H9 (cell line): ENCODE data around the gene TRAPPC2B. TPM values are rescaled to one million over a fixed set of nuclear protein-coding genes. Genes with fewer than 3 reads are reported as not detected.

ENCODE experiments used
- DNase-seq: peaks from one replicate; pipeline ENCODE4 v3.0.0-alpha.2; 2017
- H2AFZ ChIP-seq: one replicate; pipeline ENCODE4 v1.6.1; 2013; ENCODE audit warnings: mild to moderate bottlenecking, low read length, control low read depth, moderate library complexity
- H2AK5ac ChIP-seq: 2 replicates; pipeline ENCODE4 v1.6.1; 2013; ENCODE audit warnings: low read length, control low read depth, mixed read lengths; ENCODE audit not compliant: insufficient read length
- H2BK120ac ChIP-seq: one replicate; pipeline ENCODE4 v1.6.1; 2013; ENCODE audit warnings: low read depth, mild to moderate bottlenecking, low read length, control low read depth, inconsistent platforms; ENCODE audit not compliant: poor library complexity, severe bottlenecking
- H2BK12ac ChIP-seq: 2 replicates; pipeline ENCODE4 v1.6.1; 2013; ENCODE audit warnings: low read length, control low read depth, mixed read lengths, low read depth; ENCODE audit not compliant: insufficient read length
- H2BK15ac ChIP-seq: 2 replicates; pipeline ENCODE4 v1.6.1; 2013; ENCODE audit warnings: low read depth, low read length, control low read depth
- H2BK20ac ChIP-seq: one replicate; pipeline ENCODE4 v1.6.1; 2013; ENCODE audit warnings: low read depth, mild to moderate bottlenecking, low read length, control low read depth, inconsistent platforms; ENCODE audit not compliant: poor library complexity, severe bottlenecking
- H2BK5ac ChIP-seq: 2 replicates; pipeline ENCODE4 v1.6.1; 2013; ENCODE audit warnings: low read length, control low read depth, mixed read lengths; ENCODE audit not compliant: insufficient read length
- H3K14ac ChIP-seq: 2 replicates; pipeline ENCODE4 v1.6.1; 2013; ENCODE audit warnings: low read length, control low read depth; ENCODE audit not compliant: insufficient read depth
- H3K18ac ChIP-seq: 2 replicates; pipeline ENCODE4 v1.6.1; 2013; ENCODE audit warnings: low read depth, mild to moderate bottlenecking, mixed read lengths, low read length, control low read depth; ENCODE audit not compliant: insufficient read length
- H3K23ac ChIP-seq: 2 replicates; pipeline ENCODE4 v1.6.1; 2013; ENCODE audit warnings: low read length, control low read depth, mixed read lengths, low read depth; ENCODE audit not compliant: insufficient read length
- H3K23me2 ChIP-seq: 2 replicates; pipeline ENCODE4 v1.6.1; 2013; ENCODE audit warnings: low read depth, mild to moderate bottlenecking, mixed read lengths, low read length, control low read depth; ENCODE audit not compliant: insufficient read length, poor library complexity, severe bottlenecking
- H3K27ac ChIP-seq: 2 replicates; pipeline ENCODE4 v1.5.1; 2013; ENCODE audit warnings: low read length, control low read depth, mixed read lengths, low read depth; ENCODE audit not compliant: insufficient read length
- H3K27me3 ChIP-seq: 2 replicates; pipeline ENCODE4 v1.6.1; 2013; ENCODE audit warnings: low read length, control low read depth, inconsistent platforms; ENCODE audit not compliant: insufficient read depth
- H3K4ac ChIP-seq: 2 replicates; pipeline ENCODE4 v1.6.1; 2013; ENCODE audit warnings: low read depth, mild to moderate bottlenecking, control low read depth, inconsistent platforms, low read length, moderate library complexity
- H3K4me1 ChIP-seq: 2 replicates; pipeline ENCODE4 v1.6.1; 2013; ENCODE audit warnings: low read length, control low read depth, inconsistent platforms; ENCODE audit not compliant: insufficient read depth
- H3K4me2 ChIP-seq: 2 replicates; pipeline ENCODE4 v1.6.1; 2013; ENCODE audit warnings: low read length, control low read depth, mixed read lengths; ENCODE audit not compliant: insufficient read length, insufficient read depth
- H3K56ac ChIP-seq: 2 replicates; pipeline ENCODE4 v1.6.1; 2013; ENCODE audit warnings: low read depth, mild to moderate bottlenecking, mixed read lengths, low read length, control low read depth; ENCODE audit not compliant: insufficient read length
- H3K79me1 ChIP-seq: 2 replicates; pipeline ENCODE4 v1.6.1; 2013; ENCODE audit warnings: low read depth, mild to moderate bottlenecking, moderate library complexity, low read length, control low read depth, inconsistent platforms; ENCODE audit not compliant: insufficient read depth, poor library complexity, severe bottlenecking
- H3K79me2 ChIP-seq: 2 replicates; pipeline ENCODE4 v1.6.1; 2013; ENCODE audit warnings: low read length, control low read depth, inconsistent platforms; ENCODE audit not compliant: insufficient read depth
- H3K9ac ChIP-seq: 2 replicates; pipeline ENCODE4 v1.6.1; 2013; ENCODE audit warnings: low read length, control low read depth, mixed read lengths; ENCODE audit not compliant: insufficient read length; ENCODE audit errors: extremely low read depth
- H3K9me3 ChIP-seq: one replicate; pipeline ENCODE4 v1.6.1; 2013; ENCODE audit warnings: low read depth, low read length, inconsistent platforms; ENCODE audit not compliant: control insufficient read depth
- H3T11ph ChIP-seq: one replicate; pipeline ENCODE4 v1.6.1; 2013; ENCODE audit warnings: mild to moderate bottlenecking, low read length, control low read depth, inconsistent platforms
- H4K20me1 ChIP-seq: one replicate; pipeline ENCODE4 v1.6.1; 2013; ENCODE audit not compliant: control insufficient read depth, insufficient read length, insufficient read depth
- H4K5ac ChIP-seq: 2 replicates; pipeline ENCODE4 v1.6.1; 2013; ENCODE audit warnings: low read depth, mild to moderate bottlenecking, mixed read lengths, low read length, control low read depth; ENCODE audit not compliant: insufficient read length
- H4K8ac ChIP-seq: replicated peaks from 2 replicates; pipeline ENCODE4 v1.6.1; 2013; ENCODE audit warnings: low read length, control low read depth, mixed read lengths, low read depth; ENCODE audit not compliant: insufficient read length
- H4K91ac ChIP-seq: 2 replicates; pipeline ENCODE4 v1.6.1; 2013; ENCODE audit warnings: low read depth, mild to moderate bottlenecking, moderate library complexity, mixed read lengths, low read length, control low read depth; ENCODE audit not compliant: insufficient read length
- H3K27ac Mint-ChIP-seq, 3 experiments: 2 replicates in 2 of 3; 3 replicates in 1 of 3; pipeline ENCODE4 v1.8.0; 2020 to 2021; ENCODE audit warnings: mixed read lengths in 3 of 3, mild to moderate bottlenecking in 1 of 3, moderate library complexity in 1 of 3
- H3K27me3 Mint-ChIP-seq: 2 replicates; pipeline ENCODE4 v1.8.0; 2021; ENCODE audit warnings: low read depth, mild to moderate bottlenecking, moderate library complexity, mixed read lengths
- H3K36me3 Mint-ChIP-seq, 3 experiments: 2 replicates in 2 of 3; 3 replicates in 1 of 3; pipeline ENCODE4 v1.8.0; 2020 to 2021; ENCODE audit warnings: low read depth in 3 of 3, mixed read lengths in 3 of 3; ENCODE audit not compliant: insufficient read depth in 1 of 3
- H3K4me1 Mint-ChIP-seq, 2 experiments: 2 replicates each; pipeline ENCODE4 v1.8.0; 2020; ENCODE audit warnings: mixed read lengths in 2 of 2
- H3K4me3 Mint-ChIP-seq, 2 experiments: 2 replicates in 1 of 2; 3 replicates in 1 of 2; pipeline ENCODE4 v1.8.0; 2020 to 2021; ENCODE audit warnings: mild to moderate bottlenecking in 2 of 2, mixed read lengths in 2 of 2, moderate library complexity in 1 of 2
- H3K9me3 Mint-ChIP-seq, 2 experiments: 2 replicates in 1 of 2; 3 replicates in 1 of 2; pipeline ENCODE4 v1.8.0; 2020; ENCODE audit warnings: mild to moderate bottlenecking in 2 of 2, mixed read lengths in 2 of 2, moderate library complexity in 1 of 2
- CTCF ChIP-seq: fragments of 200-600 bp; sonication (generic); conservative IDR thresholded peaks from 3 replicates; pipeline ENCODE4 v1.8.0; 2021; ENCODE audit warnings: antibody characterized with exemption, mild to moderate bottlenecking
- WGBS: extraction: QIAGEN DNeasy Blood & Tissue Kit; methylation state at CpG from one replicate; pipeline ENCODE4 v1.1.7; 2013; ENCODE audit warnings: missing lambda C conversion rate, low lambda C conversion rate, mixed read lengths; ENCODE audit not compliant: insufficient read length; ENCODE audit errors: extremely low coverage; 5-methylcytosine and 5-hydroxymethylcytosine counted together
- total RNA-seq: library from RNA; stranded (reverse); gene quantifications from 2 replicates; pipeline ENCODE4 v1.2.1, GENCODE V29; 2021

TRAPPC2B gene
- total RNA-seq, 1 experiment from 2014 or later: 12.4 TPM

- no peak overlapping the region for H2BK120ac ChIP-seq
- no peak overlapping the region for H3K4ac ChIP-seq
- no peaks in the 10 kb centered on the region for H3K4me1 ChIP-seq
- Mint-ChIP-seq H3K9me3 (no peaks in the 10 kb centered on the region), H3K27me3 (peaks cover 13% of the 10 kb centered on the region), H3K27ac (no peak overlapping the region), H3K4me1 (peaks cover 12 to 20% of the 10 kb centered on the region in 2 experiments), H3K4me3 (no peak overlapping the region), H3K36me3 (peaks cover 2 to 10% (median 2%) of the 10 kb centered on the region in 3 experiments; a peak in 4 of 7 replicates)
- no peak overlapping the region for H3K18ac ChIP-seq
- H4K20me1 ChIP-seq: no peaks in the 10 kb centered on the region
- no peak overlapping the region for H2AFZ ChIP-seq
- H3K23ac ChIP-seq: no peak overlapping the region
- no peak overlapping the region for H3K56ac ChIP-seq
- H3K9me3 ChIP-seq: no peaks in the 10 kb centered on the region
- no peak overlapping the region for H3K9ac ChIP-seq
- no peak overlapping the region for H2BK12ac ChIP-seq
- no peaks in the 10 kb centered on the region for H3K27me3 ChIP-seq
- peaks cover 13% of the 10 kb centered on the region; the same call in 1 of the 2 replicates for H3K79me2 ChIP-seq
- H2BK20ac ChIP-seq: no peak overlapping the region
- no peak overlapping the region for H3K14ac ChIP-seq
- TF ChIP-seq CTCF: no peak
- no peak overlapping the region for H2BK15ac ChIP-seq
- no peak for DNase-seq
- H4K91ac ChIP-seq: no peak overlapping the region
- peaks cover 7% of the 10 kb centered on the region for H3K23me2 ChIP-seq
- no peak overlapping the region for H3K4me2 ChIP-seq
- H3T11ph ChIP-seq: no peak overlapping the region
- no peak overlapping the region for H4K5ac ChIP-seq
- peaks cover 3% of the 10 kb centered on the region for H3K79me1 ChIP-seq
- no CpG with 5 or more reads among the region's 3 CpGs for WGBS
- H2AK5ac ChIP-seq: no peak overlapping the region
- H2BK5ac ChIP-seq: no peak overlapping the region
- no peak overlapping the region for H4K8ac ChIP-seq
- no peak overlapping the region for H3K27ac ChIP-seq
Measured at GRCh38 chr19:57348136-57348535, 15.2 kb upstream of the TRAPPC2B start.
